HG03095 (cell line): ENCODE data around the gene HDHD3.
A peak's percentile ranks its signal among the peaks of the same experiment; 100 is the strongest.
"Not testable (repeated sequence)": the region's sequence is repeated elsewhere in the genome, so short reads cannot be mapped to it uniquely, and the experiment has no call there.

Source experiments
- ATAC-seq: cut with Tn5 transposase; IDR thresholded peaks from one replicate; pipeline ENCODE4 v1.9.1; 2021; ENCODE audit warnings: moderate library complexity; ENCODE audit not compliant: unreplicated experiment

HDHD3 gene

GRCh38 chr9:113390192-113390960, 13.6 kb upstream of the HDHD3 start:
- no peak for ATAC-seq

GRCh38 chr9:113389451-113389850, 12.7 kb upstream of the HDHD3 start:
- ATAC-seq, result no peak

GRCh38 chr9:113388833-113389232, 12.0 kb upstream of the HDHD3 start:
- no peak for ATAC-seq

GRCh38 chr9:113387560-113388230, 10.9 kb upstream of the HDHD3 start:
- no peak for ATAC-seq

- ATAC-seq, result no peak
Observed at GRCh38 chr9:113386571-113387393, 10.0 kb upstream of the HDHD3 start.

GRCh38 chr9:113381909-113382411, 5.2 kb upstream of the HDHD3 start:
- no peak for ATAC-seq

- not testable (repeated sequence) for ATAC-seq
Observed at GRCh38 chr9:113381441-113381840, 4.7 kb upstream of the HDHD3 start.

GRCh38 chr9:113380869-113381378, 4.1 kb upstream of the HDHD3 start:
- peak; percentile 68 for ATAC-seq

- ATAC-seq, result not testable (repeated sequence)
Observed at GRCh38 chr9:113379829-113380210, 3.0 kb upstream of the HDHD3 start.

- ATAC-seq, result not testable (repeated sequence)
Observed at GRCh38 chr9:113379094-113379828, 2.5 kb upstream of the HDHD3 start.

GRCh38 chr9:113375057-113376023, 1.4 kb downstream of the HDHD3 start:
- ATAC-seq, result no peak

GRCh38 chr9:113373676-113374392, 3.0 kb downstream of the HDHD3 start:
- no peak for ATAC-seq

GRCh38 chr9:113373256-113373655, 3.5 kb downstream of the HDHD3 start:
- ATAC-seq, result no peak

GRCh38 chr9:113372059-113372458, 4.7 kb downstream of the HDHD3 start:
- no peak for ATAC-seq

- ATAC-seq, result no peak
Observed at GRCh38 chr9:113370806-113371325, 5.9 kb downstream of the HDHD3 start.

- ATAC-seq, result no peak
Observed at GRCh38 chr9:113369855-113370140, 7.0 kb downstream of the HDHD3 start.

- no peak for ATAC-seq
Observed at GRCh38 chr9:113368982-113369854, 7.6 kb downstream of the HDHD3 start.
